CD4-positive, CD25-positive, alpha-beta regulatory T cell (primary cell): ENCODE results near the gene DDX28. TPM values are rescaled to one million over a fixed set of nuclear protein-coding genes. Genes with fewer than 3 reads are reported as not detected.
A peak's percentile ranks its signal among the peaks of the same experiment; 100 is the strongest.

Source experiments
- ATAC-seq, 2 donors: fragments of 150-1000 bp; cut with Tn5 transposase; one replicate each; pipeline ENCODE4 v1.10.0; 2021; ENCODE audit warnings: low read depth in 2 of 2, moderate number of reproducible peaks in 2 of 2, moderate library complexity in 1 of 2
- DNase-seq, 3 donors: peaks; one replicate each; pipeline versions ENCODE4 v3.0.0 to v3.0.0-alpha.2; 2012 to 2022; ENCODE audit warnings: mixed read lengths in 1 of 3
- H3K27ac ChIP-seq: one replicate; pipeline ENCODE4 v1.7.0; 2013; ENCODE audit warnings: mild to moderate bottlenecking, low read length; ENCODE audit not compliant: insufficient read depth, poor library complexity, severe bottlenecking
- H3K27me3 ChIP-seq: one replicate; pipeline ENCODE4 v1.7.0; 2013; ENCODE audit warnings: low read length; ENCODE audit not compliant: control insufficient read depth, insufficient read depth
- H3K36me3 ChIP-seq: one replicate; pipeline ENCODE4 v1.7.0; 2013; ENCODE audit warnings: mild to moderate bottlenecking, low read length, moderate library complexity; ENCODE audit not compliant: control insufficient read depth, insufficient read depth
- H3K4me1 ChIP-seq: 2 replicates; pipeline ENCODE4 v1.7.0; 2013; ENCODE audit warnings: mild to moderate bottlenecking, low read length; ENCODE audit not compliant: insufficient read depth, control insufficient read depth, poor library complexity, severe bottlenecking
- H3K4me3 ChIP-seq: one replicate; pipeline ENCODE4 v1.7.0; 2013; ENCODE audit warnings: low read depth, mild to moderate bottlenecking, low read length, moderate library complexity
- H3K9me3 ChIP-seq, 2 experiments: 1 replicate in 1 of 2; 2 replicates in 1 of 2; pipeline ENCODE4 v1.7.0; 2013; ENCODE audit warnings: low read length in 2 of 2, mild to moderate bottlenecking in 1 of 2, moderate library complexity in 1 of 2; ENCODE audit not compliant: control insufficient read depth in 2 of 2
- H3K27ac Mint-ChIP-seq, 3 donors: one replicate each; pipeline ENCODE4 v1.8.0; 2020 to 2022; ENCODE audit warnings: mild to moderate bottlenecking in 3 of 3, mixed read lengths in 3 of 3, moderate library complexity in 2 of 3
- H3K27me3 Mint-ChIP-seq: one replicate; pipeline ENCODE4 v1.8.0; 2022; ENCODE audit warnings: mild to moderate bottlenecking, mixed read lengths
- H3K36me3 Mint-ChIP-seq: one replicate; pipeline ENCODE4 v1.8.0; 2020; ENCODE audit warnings: mixed read lengths
- H3K4me1 Mint-ChIP-seq, 4 donors: one replicate each; pipeline ENCODE4 v1.8.0; 2020 to 2022; ENCODE audit warnings: mixed read lengths in 4 of 4, mild to moderate bottlenecking in 1 of 4
- H3K4me3 Mint-ChIP-seq, 4 donors: one replicate each; pipeline ENCODE4 v1.8.0; 2020 to 2022; ENCODE audit warnings: mild to moderate bottlenecking in 4 of 4, mixed read lengths in 4 of 4, moderate library complexity in 3 of 4
- H3K9me3 Mint-ChIP-seq, 7 donors: one replicate each; pipeline ENCODE4 v1.8.0; 2020 to 2022; ENCODE audit warnings: mixed read lengths in 7 of 7, mild to moderate bottlenecking in 3 of 7, moderate library complexity in 2 of 7
- polyA plus RNA-seq, 4 donors: library from polyadenylated mRNA; unstranded; fragments of 300-500 nt; fragmentation: Illumina TruSeq; gene quantifications; one replicate each; pipeline ENCODE4 v1.2.3, GENCODE V29; 2021
- total RNA-seq: library from RNA; stranded (reverse); gene quantifications from one replicate; pipeline ENCODE4 v1.2.3, GENCODE V29; 2022

The DDX28 gene, protein sequence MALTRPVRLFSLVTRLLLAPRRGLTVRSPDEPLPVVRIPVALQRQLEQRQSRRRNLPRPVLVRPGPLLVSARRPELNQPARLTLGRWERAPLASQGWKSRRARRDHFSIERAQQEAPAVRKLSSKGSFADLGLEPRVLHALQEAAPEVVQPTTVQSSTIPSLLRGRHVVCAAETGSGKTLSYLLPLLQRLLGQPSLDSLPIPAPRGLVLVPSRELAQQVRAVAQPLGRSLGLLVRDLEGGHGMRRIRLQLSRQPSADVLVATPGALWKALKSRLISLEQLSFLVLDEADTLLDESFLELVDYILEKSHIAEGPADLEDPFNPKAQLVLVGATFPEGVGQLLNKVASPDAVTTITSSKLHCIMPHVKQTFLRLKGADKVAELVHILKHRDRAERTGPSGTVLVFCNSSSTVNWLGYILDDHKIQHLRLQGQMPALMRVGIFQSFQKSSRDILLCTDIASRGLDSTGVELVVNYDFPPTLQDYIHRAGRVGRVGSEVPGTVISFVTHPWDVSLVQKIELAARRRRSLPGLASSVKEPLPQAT
- total RNA-seq, result 14.9 TPM
- 10 to 100 TPM; 48.0 to 68.2 (median 63.9) TPM for polyA plus RNA-seq

DNA sequence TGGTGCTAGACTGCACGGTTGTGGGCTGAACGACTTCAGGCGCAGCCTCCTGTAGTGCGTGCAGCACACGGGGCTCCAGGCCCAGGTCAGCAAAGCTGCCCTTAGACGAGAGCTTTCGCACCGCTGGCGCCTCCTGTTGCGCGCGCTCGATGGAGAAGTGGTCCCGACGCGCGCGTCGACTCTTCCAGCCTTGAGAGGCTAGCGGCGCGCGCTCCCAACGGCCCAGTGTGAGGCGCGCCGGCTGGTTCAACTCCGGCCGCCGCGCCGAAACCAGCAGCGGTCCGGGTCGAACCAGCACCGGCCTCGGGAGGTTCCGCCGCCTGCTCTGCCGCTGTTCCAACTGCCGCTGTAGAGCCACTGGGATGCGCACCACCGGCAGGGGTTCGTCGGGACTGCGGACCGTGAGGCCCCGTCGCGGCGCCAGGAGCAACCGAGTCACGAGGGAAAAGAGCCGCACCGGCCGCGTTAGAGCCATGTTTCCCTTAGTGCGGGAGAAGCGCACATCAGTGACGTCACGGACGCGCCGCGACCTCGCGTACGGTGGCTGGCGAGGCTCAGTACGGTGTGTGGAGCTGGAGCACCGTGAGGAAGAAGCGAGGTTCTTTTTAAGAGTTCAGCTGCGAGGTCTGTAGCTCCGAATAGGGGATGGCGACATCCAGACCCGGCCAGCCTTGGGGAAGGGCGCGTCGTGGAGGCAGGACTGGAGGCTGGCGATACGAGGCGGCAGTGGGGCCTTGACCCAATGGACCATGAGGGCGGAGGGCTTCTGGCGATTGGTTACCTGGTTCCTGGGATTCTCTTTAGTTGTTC lies at the start of gene DDX28, which contains the start of gene DUS2:
Gene DDX28, minus strand, starts transcription at position 505 of the 810 bp plus-strand sequence. Its CDS starts 30 bp downstream, at position 475.
Gene DUS2, plus strand, starts transcription at position 557 of the 810 bp plus-strand sequence. CDS start 14,740 bp downstream, outside the sequence.
- H3K27ac Mint-ChIP-seq, result peak within 1 kb of the TSS; percentile 98 to 99 (median 98)
- peak within 1 kb of the TSS; percentile 95 to 97 (median 96) for H3K4me3 Mint-ChIP-seq
- ATAC-seq, result peak; percentile 89 to 90
- no peaks in the 10 kb centered on the region for H3K27me3 ChIP-seq
- H3K9me3 Mint-ChIP-seq, result no peaks in the 10 kb centered on the region
- H3K27ac ChIP-seq, result peak within 1 kb of the TSS; percentile 79
- H3K36me3 Mint-ChIP-seq, result peaks cover 11% of the 10 kb centered on the region
- H3K27me3 Mint-ChIP-seq, result no peaks in the 10 kb centered on the region
- H3K4me1 ChIP-seq, result peaks cover 25% of the 10 kb centered on the region
- peaks cover 5 to 40% (median 20%) of the 10 kb centered on the region in 4 donors for H3K4me1 Mint-ChIP-seq
- peaks cover 13% of the 10 kb centered on the region for H3K36me3 ChIP-seq
- no peaks in the 10 kb centered on the region for H3K9me3 ChIP-seq
- DNase-seq, result peak; percentile 87 to 95 (median 93)
- peak within 1 kb of the TSS; percentile 83 for H3K4me3 ChIP-seq

DNA sequence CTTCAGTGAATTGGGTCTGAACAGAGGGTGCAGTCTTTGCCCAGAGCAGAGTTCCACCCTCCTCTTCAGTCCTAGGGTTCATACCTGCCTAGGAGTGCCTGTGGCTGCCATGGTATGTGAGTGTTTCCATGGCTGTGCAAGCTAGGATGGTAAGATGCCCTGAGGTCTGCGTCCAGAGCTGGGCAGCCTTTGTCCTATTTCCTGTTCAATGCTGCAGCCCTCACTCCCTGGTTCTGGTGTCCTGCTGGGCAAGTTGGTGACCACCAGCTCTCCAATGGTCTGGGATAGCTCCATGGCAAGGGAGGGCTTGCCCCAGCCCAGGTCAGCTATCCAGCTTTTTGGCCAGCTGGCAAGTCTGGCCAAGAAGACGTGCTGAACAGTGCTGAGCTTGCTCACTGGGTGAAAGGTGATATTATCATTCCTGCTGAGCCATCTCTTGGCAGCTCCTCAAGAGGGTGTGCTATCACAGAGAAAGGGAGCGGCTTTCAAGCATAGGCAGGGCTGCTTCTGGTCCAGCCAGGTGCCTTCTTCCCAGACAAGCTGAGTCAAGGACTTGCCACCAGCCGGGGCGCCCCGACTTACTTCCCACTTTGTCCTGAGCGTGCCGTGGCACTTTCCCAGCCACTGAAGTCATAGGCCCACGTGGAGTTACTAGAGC lies 49.1 kb upstream of the DDX28 start:
- no peaks in the 10 kb centered on the region for H3K9me3 Mint-ChIP-seq
- DNase-seq, result no peak
- H3K4me3 Mint-ChIP-seq, result peak overlapping the region in 1 of 4 donors; percentile 50
- Histone ChIP-seq H3K27me3 (no peaks in the 10 kb centered on the region), H3K9me3 (no peaks in the 10 kb centered on the region), H3K4me1 (peaks cover 64% of the 10 kb centered on the region), H3K36me3 (peaks cover 2% of the 10 kb centered on the region), H3K4me3 (no peak overlapping the region), H3K27ac (no peak overlapping the region)
- peaks cover 31% of the 10 kb centered on the region for H3K36me3 Mint-ChIP-seq
- peaks cover 18 to 86% (median 58%) of the 10 kb centered on the region in 4 donors for H3K4me1 Mint-ChIP-seq
- peak overlapping the region in 2 of 3 donors; percentile 7 to 75 for H3K27ac Mint-ChIP-seq
- no peaks in the 10 kb centered on the region for H3K27me3 Mint-ChIP-seq
- ATAC-seq, result no peak

DNA sequence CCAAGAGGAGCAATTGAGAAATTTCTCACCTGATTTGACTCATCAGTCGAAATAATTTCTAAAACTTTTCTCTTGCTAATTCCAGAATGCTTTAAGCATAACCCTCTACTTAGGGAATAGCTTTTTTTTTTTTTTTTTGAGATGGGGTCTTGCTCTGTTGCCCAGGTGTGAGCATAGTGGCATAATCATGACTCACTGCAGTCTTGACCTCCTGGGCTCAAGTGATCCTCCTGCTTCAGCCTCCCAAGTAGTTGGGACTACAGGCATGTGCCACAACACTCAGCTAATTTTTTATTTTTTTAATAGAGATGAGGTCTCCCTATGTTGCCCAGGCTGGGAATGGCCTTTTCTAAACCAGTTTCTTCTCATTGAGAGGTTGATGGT lies 48.5 kb upstream of the DDX28 start:
- H3K4me3 Mint-ChIP-seq, result peak overlapping the region; percentile 13 to 70 (median 38)
- no peaks in the 10 kb centered on the region for H3K9me3 ChIP-seq
- H3K4me3 ChIP-seq, result no peak overlapping the region
- peaks cover 29% of the 10 kb centered on the region for H3K36me3 Mint-ChIP-seq
- H3K4me1 ChIP-seq, result peaks cover 63% of the 10 kb centered on the region
- no peak overlapping the region for H3K27ac ChIP-seq
- H3K9me3 Mint-ChIP-seq, result no peaks in the 10 kb centered on the region
- H3K36me3 ChIP-seq, result peaks cover under 1% of the 10 kb centered on the region
- peak overlapping the region; percentile 59 to 95 (median 82) for H3K27ac Mint-ChIP-seq
- ATAC-seq, result no peak
- no peaks in the 10 kb centered on the region for H3K27me3 Mint-ChIP-seq
- no peaks in the 10 kb centered on the region for H3K27me3 ChIP-seq
- peaks cover 18 to 86% (median 57%) of the 10 kb centered on the region in 4 donors for H3K4me1 Mint-ChIP-seq
- no peak for DNase-seq

DNA sequence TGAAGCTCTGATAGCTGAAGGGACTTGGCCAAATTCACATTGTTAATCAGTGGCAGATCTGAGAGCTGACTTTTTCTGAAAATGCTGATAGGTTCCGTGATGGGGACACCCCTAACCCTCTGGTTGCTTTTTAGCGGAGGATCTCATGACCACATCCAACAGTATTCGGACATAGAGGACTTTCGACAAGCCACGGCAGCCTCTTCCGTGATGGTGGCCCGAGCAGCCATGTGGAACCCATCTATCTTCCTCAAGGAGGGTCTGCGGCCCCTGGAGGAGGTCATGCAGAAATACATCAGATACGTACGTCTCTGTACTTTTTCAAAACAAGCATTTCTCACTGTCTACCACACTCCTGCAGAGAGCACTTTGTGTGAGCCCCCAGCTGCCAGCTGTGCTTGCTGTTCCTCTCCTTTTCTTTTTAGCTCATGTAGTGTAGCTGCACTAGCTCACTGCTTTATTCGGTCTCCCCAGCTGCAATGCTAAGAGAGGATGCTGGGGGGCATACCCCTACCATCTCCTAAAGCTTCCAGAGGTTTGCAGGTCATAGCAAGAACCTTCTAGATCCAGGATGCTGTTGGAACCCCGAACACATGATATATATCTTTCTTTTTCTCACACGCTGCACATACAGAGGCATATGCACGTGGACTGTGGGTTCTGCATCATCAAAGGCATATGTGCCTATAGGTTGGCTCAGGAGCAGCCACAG lies 47.9 kb upstream of the DDX28 start:
- no peak for DNase-seq

GRCh38 chr16:68070249-68070730 lies 47.3 kb upstream of the DDX28 start:
- peak in 1 of 3 donors; percentile 47 for DNase-seq
- Histone ChIP-seq H3K9me3 (no peaks in the 10 kb centered on the region), H3K36me3 (no peaks in the 10 kb centered on the region), H3K27me3 (no peaks in the 10 kb centered on the region), H3K27ac (peak overlapping the region; percentile 63), H3K4me3 (peak overlapping the region; percentile 45), H3K4me1 (peaks cover 55% of the 10 kb centered on the region)
- Mint-ChIP-seq H3K27ac (peak overlapping the region; percentile 80 to 95 (median 89)), H3K36me3 (peaks cover 25% of the 10 kb centered on the region), H3K4me1 (peaks cover 18 to 83% (median 51%) of the 10 kb centered on the region in 4 donors), H3K4me3 (peak overlapping the region in 3 of 4 donors; percentile 50 to 70 (median 64)), H3K9me3 (peaks cover 0 to under 1% (median 0%) of the 10 kb centered on the region in 7 donors), H3K27me3 (no peaks in the 10 kb centered on the region)
- ATAC-seq, result peak in 1 of 2 donors; percentile 1

More for the DNA sequence above, 47.9 kb upstream of the DDX28 start:
- Histone ChIP-seq H3K4me1 (peaks cover 58% of the 10 kb centered on the region), H3K27me3 (no peaks in the 10 kb centered on the region), H3K4me3 (peak overlapping the region; percentile 45), H3K27ac (peak overlapping the region; percentile 63), H3K36me3 (no peaks in the 10 kb centered on the region), H3K9me3 (no peaks in the 10 kb centered on the region)
- H3K27ac Mint-ChIP-seq, result peak overlapping the region; percentile 82 to 95 (median 89)
- no peak for ATAC-seq
- H3K4me3 Mint-ChIP-seq, result peak overlapping the region in 3 of 4 donors; percentile 50 to 70 (median 64)
- peaks cover 18 to 86% (median 53%) of the 10 kb centered on the region in 4 donors for H3K4me1 Mint-ChIP-seq
- H3K36me3 Mint-ChIP-seq, result peaks cover 25% of the 10 kb centered on the region
- H3K27me3 Mint-ChIP-seq, result no peaks in the 10 kb centered on the region
- no peaks in the 10 kb centered on the region for H3K9me3 Mint-ChIP-seq

GRCh38 chr16:68069511-68070248 lies 46.6 kb upstream of the DDX28 start:
- H3K36me3 ChIP-seq, result no peaks in the 10 kb centered on the region

More at GRCh38 chr16:68069511-68070248, 46.6 kb upstream of the DDX28 start:
- H3K27me3 ChIP-seq, result no peaks in the 10 kb centered on the region
- H3K4me1 ChIP-seq, result peaks cover 55% of the 10 kb centered on the region
- peaks cover 20% of the 10 kb centered on the region for H3K36me3 Mint-ChIP-seq
- ATAC-seq (peak; percentile 66 to 67), DNase-seq (peak in 2 of 3 donors; percentile 49 to 84)
- H3K4me3 Mint-ChIP-seq, result peak overlapping the region; percentile 33 to 70 (median 57)
- H3K9me3 ChIP-seq, result no peaks in the 10 kb centered on the region
- H3K27ac ChIP-seq, result peak overlapping the region; percentile 63
- peaks cover 17 to 83% (median 51%) of the 10 kb centered on the region in 4 donors for H3K4me1 Mint-ChIP-seq
- peak overlapping the region; percentile 80 to 95 (median 89) for H3K27ac Mint-ChIP-seq
- H3K27me3 Mint-ChIP-seq, result no peaks in the 10 kb centered on the region
- H3K4me3 ChIP-seq, result peak overlapping the region; percentile 45
- H3K9me3 Mint-ChIP-seq, result peaks cover 0 to 1% (median 0%) of the 10 kb centered on the region in 7 donors
